HepG2 (cell line): Measurements from ENCODE around the gene TMEM184B. TPM values are rescaled to one million over a fixed set of nuclear protein-coding genes. Genes with fewer than 3 reads are reported as not detected.

ENCODE experiments used
- BCL6 ChIP-seq: IDR thresholded peaks from 2 replicates; pipeline ENCODE4 v1.6.1; 2016; ENCODE audit warnings: missing genetic modification reagents, missing compliant biosample characterization
- ELF3 ChIP-seq: IDR thresholded peaks from 2 replicates; pipeline ENCODE4 v1.6.1; 2016; ENCODE audit warnings: missing genetic modification reagents, missing compliant biosample characterization
- KDM1A ChIP-seq: IDR thresholded peaks from 2 replicates; pipeline ENCODE4 v1.6.1; 2016; ENCODE audit warnings: missing compliant biosample characterization
- MAZ ChIP-seq, 2 experiments: sonication (generic) in 1 of 2; formaldehyde crosslinking in 1 of 2; IDR thresholded peaks; 2 replicates each; pipeline versions ENCODE4 v1.5.0 to v1.6.1; 2012 to 2020; ENCODE audit warnings: low read depth in 2 of 2, mild to moderate bottlenecking in 2 of 2, borderline replicate concordance in 1 of 2, improper control_type of control experiment in 1 of 2, low read length in 1 of 2, missing genetic modification reagents in 1 of 2, moderate library complexity in 1 of 2
- NR2F6 ChIP-seq, 2 experiments: IDR thresholded peaks; 2 replicates each; pipeline ENCODE4 v1.6.1; 2016; ENCODE audit warnings: antibody characterized with exemption in 1 of 2, mild to moderate bottlenecking in 1 of 2
- SAP130 ChIP-seq: IDR thresholded peaks from 2 replicates; pipeline ENCODE4 v1.6.1; 2016; ENCODE audit warnings: low read depth
- SCMH1 ChIP-seq: sonication (generic); formaldehyde crosslinking; IDR thresholded peaks from 2 replicates; pipeline ENCODE4 v1.9.0; 2021; ENCODE audit warnings: missing genetic modification reagents, mild to moderate bottlenecking, borderline replicate concordance
- SMARCE1 ChIP-seq: fragments of 450-650 bp; IDR thresholded peaks from 2 replicates; pipeline ENCODE4 v1.6.1; 2017; ENCODE audit warnings: borderline replicate concordance
- SOX6 ChIP-seq, 2 experiments: fragments of 450-650 bp in 1 of 2; sonication (generic) in 1 of 2; formaldehyde crosslinking in 1 of 2; IDR thresholded peaks; 2 replicates each; pipeline versions ENCODE4 v1.4.0 to v1.6.1; 2017 to 2020; ENCODE audit warnings: antibody characterized with exemption in 1 of 2, mild to moderate bottlenecking in 1 of 2, missing genetic modification reagents in 1 of 2
- SSRP1 ChIP-seq: IDR thresholded peaks from 2 replicates; pipeline ENCODE4 v1.6.1; 2016; ENCODE audit warnings: control low read depth
- TARDBP ChIP-seq: sonication (generic); formaldehyde crosslinking; IDR thresholded peaks from 2 replicates; pipeline ENCODE4 v1.8.0; 2022; ENCODE audit warnings: mild to moderate bottlenecking, missing genetic modification reagents
- TEAD3 ChIP-seq: optimal IDR thresholded peaks from 2 replicates; pipeline ENCODE3; 2016; ENCODE audit warnings: borderline replicate concordance
- ZNF234 ChIP-seq: sonication (generic); formaldehyde crosslinking; conservative IDR thresholded peaks from 2 replicates; pipeline ENCODE4 v1.5.1; 2020; ENCODE audit warnings: mild to moderate bottlenecking, missing genetic modification reagents
- ZNF3 ChIP-seq: IDR thresholded peaks from 2 replicates; pipeline ENCODE4 v1.7.0; 2017; ENCODE audit warnings: inconsistent platforms
- ZNF317 ChIP-seq: sonication (generic); formaldehyde crosslinking; IDR thresholded peaks from 2 replicates; pipeline ENCODE4 v1.5.0; 2020; ENCODE audit warnings: mild to moderate bottlenecking, missing genetic modification reagents
- ZNF615 ChIP-seq: sonication (generic); formaldehyde crosslinking; IDR thresholded peaks from 2 replicates; pipeline ENCODE4 v1.5.0; 2020; ENCODE audit warnings: mild to moderate bottlenecking, missing genetic modification reagents, borderline replicate concordance
- ZNF773 ChIP-seq: sonication (generic); formaldehyde crosslinking; IDR thresholded peaks from 2 replicates; pipeline ENCODE4 v1.4.0; 2020; ENCODE audit warnings: missing genetic modification reagents, borderline replicate concordance
- polyA plus RNA-seq, 8 experiments: library from polyadenylated mRNA; depleted of rRNA in 3 of 8; stranded (reverse) in 7 of 8; unstranded in 1 of 8; fragments of >200 nt; fragmentation: Illumina TruSeq in 4 of 8; extraction: Trizol in 4 of 8; gene quantifications; 2 replicates each; pipeline versions ENCODE4 v1.2.1 to v1.2.3, GENCODE V29; 2011 to 2016; ENCODE audit warnings: low read depth in 4 of 8, missing spikeins in 1 of 8, mixed read lengths in 1 of 8; ENCODE audit not compliant: insufficient read depth in 1 of 8
- total RNA-seq, 5 experiments: library from RNA; depleted of rRNA; stranded (reverse); fragments of >200 nt; fragmentation: Illumina TruSeq; extraction: Trizol; gene quantifications; 2 replicates each; pipeline ENCODE4 v1.2.3, GENCODE V29; 2016; ENCODE audit warnings: low read depth in 1 of 5
- TF ChIP-seq, protein P1 (sequence below): sonication (generic); formaldehyde crosslinking; IDR thresholded peaks from 2 replicates; pipeline ENCODE4 v1.4.0; 2020; ENCODE audit warnings: missing genetic modification reagents, low read depth, mild to moderate bottlenecking, borderline replicate concordance
- TF ChIP-seq, protein P2 (sequence below): IDR thresholded peaks from 2 replicates; pipeline ENCODE4 v1.6.1; 2016; ENCODE audit warnings: mild to moderate bottlenecking, missing biosample characterization, missing genetic modification reagents
- TF ChIP-seq, protein P3 (sequence below): sonication (generic); formaldehyde crosslinking; IDR thresholded peaks from 2 replicates; pipeline ENCODE4 v1.4.0; 2020; ENCODE audit warnings: mild to moderate bottlenecking, low read depth, missing genetic modification reagents
- TF ChIP-seq, protein P4 (sequence below): sonication (generic); formaldehyde crosslinking; IDR thresholded peaks from 2 replicates; pipeline ENCODE4 v1.4.0; 2020; ENCODE audit warnings: missing genetic modification reagents
- TF ChIP-seq, protein P5 (sequence below): sonication (generic); formaldehyde crosslinking; IDR thresholded peaks from 2 replicates; pipeline ENCODE4 v1.5.1; 2020; ENCODE audit warnings: mild to moderate bottlenecking, moderate library complexity, missing genetic modification reagents
- TF ChIP-seq, protein P6 (sequence below): IDR thresholded peaks from 2 replicates; pipeline ENCODE4 v1.6.1; 2012; ENCODE audit warnings: inconsistent platforms
- TF ChIP-seq, protein P7 (sequence below): sonication (generic); formaldehyde crosslinking; IDR thresholded peaks from 2 replicates; pipeline ENCODE4 v1.8.0; 2022; ENCODE audit warnings: low read depth, missing genetic modification reagents

The TMEM184B gene
- total and polyA plus RNA-seq, 2 of the 13 experiments (the other 11 are each of a cell fraction or from before 2014, with no cell fraction given): 15.9 to 16.0 TPM

DNA sequence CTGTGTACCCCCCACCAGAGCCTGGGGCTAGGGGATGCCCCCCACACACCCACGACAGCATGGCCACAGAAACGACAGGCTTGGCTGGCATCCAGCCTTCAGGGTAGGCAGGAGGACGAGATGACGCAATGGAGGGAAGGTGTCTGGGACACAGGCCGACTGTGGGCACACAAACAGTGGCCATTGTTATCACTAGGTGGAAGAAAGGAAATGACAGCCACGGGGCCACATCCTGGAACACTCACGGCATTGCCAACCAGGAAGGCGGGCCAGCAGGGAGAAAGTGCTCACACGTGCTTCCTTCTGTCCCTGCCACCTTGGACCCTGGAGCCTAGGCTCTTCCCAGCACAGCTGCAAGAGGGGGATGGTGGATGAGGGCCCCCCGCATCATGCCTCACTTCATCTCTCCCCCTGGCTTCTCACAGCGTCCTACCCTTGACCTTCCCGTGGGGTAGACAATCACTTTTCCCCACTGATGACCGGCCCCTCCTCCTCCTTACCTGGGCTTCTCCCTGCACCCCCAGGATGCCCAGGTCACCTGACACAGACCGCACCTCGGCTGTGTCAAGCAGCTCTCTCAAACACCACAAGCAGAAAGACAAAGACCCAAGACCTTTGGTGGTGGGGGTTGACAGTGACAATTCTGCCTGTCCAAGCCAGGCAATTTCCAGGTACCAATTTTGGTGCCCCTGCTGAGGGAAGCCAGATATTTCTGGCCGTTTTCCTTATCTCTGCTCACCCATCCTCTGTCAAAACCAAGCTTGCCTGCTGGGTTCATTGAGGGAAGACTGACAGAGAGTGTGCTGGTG is 99.8 kb downstream of the TMEM184B start (continued):
- TF ChIP-seq, protein P1, sequence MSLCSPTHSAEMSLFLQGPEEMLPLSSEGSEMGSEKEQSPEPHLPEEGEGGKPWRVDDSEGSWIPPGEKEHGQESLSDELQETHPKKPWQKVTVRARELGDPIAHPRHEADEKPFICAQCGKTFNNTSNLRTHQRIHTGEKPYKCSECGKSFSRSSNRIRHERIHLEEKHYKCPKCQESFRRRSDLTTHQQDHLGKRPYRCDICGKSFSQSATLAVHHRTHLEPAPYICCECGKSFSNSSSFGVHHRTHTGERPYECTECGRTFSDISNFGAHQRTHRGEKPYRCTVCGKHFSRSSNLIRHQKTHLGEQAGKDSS: peak; percentile 64; the same call in 1 of the 2 replicates
- TF ChIP-seq, protein P2, sequence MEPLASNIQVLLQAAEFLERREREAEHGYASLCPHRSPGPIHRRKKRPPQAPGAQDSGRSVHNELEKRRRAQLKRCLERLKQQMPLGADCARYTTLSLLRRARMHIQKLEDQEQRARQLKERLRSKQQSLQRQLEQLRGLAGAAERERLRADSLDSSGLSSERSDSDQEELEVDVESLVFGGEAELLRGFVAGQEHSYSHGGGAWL (CRISPR knock-in tag): no peak
- no peak for TF ChIP-seq ZNF317 (CRISPR knock-in tag)
- TF ChIP-seq KDM1A (CRISPR knock-in tag): no peak
- no peak for TF ChIP-seq TEAD3 (CRISPR knock-in tag)
- TF ChIP-seq BCL6: peak; percentile 44
- peak; percentile 66 for TF ChIP-seq SAP130 (CRISPR knock-in tag)
- TF ChIP-seq SMARCE1: no peak
- TF ChIP-seq, protein P3, sequence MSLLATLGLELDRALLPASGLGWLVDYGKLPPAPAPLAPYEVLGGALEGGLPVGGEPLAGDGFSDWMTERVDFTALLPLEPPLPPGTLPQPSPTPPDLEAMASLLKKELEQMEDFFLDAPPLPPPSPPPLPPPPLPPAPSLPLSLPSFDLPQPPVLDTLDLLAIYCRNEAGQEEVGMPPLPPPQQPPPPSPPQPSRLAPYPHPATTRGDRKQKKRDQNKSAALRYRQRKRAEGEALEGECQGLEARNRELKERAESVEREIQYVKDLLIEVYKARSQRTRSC: no peak
- TF ChIP-seq, protein P4, sequence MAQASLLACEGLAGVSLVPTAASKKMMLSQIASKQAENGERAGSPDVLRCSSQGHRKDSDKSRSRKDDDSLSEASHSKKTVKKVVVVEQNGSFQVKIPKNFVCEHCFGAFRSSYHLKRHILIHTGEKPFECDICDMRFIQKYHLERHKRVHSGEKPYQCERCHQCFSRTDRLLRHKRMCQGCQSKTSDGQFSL: no peak
- TF ChIP-seq TARDBP (CRISPR knock-in tag): 0 out of 2 replicates have a peak, but pooled peaks have one; percentile 16
- no peak for TF ChIP-seq SOX6 (IDR thresholded peaks at IDR 0.05)
- peak; percentile 94 for TF ChIP-seq SOX6 (CRISPR knock-in tag; IDR thresholded peaks at IDR 0.05)
- no peak for TF ChIP-seq NR2F6 (IDR thresholded peaks at IDR 0.05)
- peak; percentile 33; the same call in 1 of the 2 replicates for TF ChIP-seq NR2F6 (CRISPR knock-in tag; IDR thresholded peaks at IDR 0.05)
- TF ChIP-seq, protein P5, sequence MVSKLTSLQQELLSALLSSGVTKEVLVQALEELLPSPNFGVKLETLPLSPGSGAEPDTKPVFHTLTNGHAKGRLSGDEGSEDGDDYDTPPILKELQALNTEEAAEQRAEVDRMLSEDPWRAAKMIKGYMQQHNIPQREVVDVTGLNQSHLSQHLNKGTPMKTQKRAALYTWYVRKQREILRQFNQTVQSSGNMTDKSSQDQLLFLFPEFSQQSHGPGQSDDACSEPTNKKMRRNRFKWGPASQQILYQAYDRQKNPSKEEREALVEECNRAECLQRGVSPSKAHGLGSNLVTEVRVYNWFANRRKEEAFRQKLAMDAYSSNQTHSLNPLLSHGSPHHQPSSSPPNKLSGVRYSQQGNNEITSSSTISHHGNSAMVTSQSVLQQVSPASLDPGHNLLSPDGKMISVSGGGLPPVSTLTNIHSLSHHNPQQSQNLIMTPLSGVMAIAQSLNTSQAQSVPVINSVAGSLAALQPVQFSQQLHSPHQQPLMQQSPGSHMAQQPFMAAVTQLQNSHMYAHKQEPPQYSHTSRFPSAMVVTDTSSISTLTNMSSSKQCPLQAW: no peak
- TF ChIP-seq, protein P6, sequence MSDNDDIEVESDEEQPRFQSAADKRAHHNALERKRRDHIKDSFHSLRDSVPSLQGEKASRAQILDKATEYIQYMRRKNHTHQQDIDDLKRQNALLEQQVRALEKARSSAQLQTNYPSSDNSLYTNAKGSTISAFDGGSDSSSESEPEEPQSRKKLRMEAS: peak; percentile 71
- TF ChIP-seq ELF3 (CRISPR knock-in tag): peak; percentile 70
- TF ChIP-seq ZNF615: no peak
- no peak for TF ChIP-seq ZNF234
- no peak for TF ChIP-seq SSRP1 (CRISPR knock-in tag)
- TF ChIP-seq ZNF3: no peak
- no peak for TF ChIP-seq ZNF773
- TF ChIP-seq, protein P7, sequence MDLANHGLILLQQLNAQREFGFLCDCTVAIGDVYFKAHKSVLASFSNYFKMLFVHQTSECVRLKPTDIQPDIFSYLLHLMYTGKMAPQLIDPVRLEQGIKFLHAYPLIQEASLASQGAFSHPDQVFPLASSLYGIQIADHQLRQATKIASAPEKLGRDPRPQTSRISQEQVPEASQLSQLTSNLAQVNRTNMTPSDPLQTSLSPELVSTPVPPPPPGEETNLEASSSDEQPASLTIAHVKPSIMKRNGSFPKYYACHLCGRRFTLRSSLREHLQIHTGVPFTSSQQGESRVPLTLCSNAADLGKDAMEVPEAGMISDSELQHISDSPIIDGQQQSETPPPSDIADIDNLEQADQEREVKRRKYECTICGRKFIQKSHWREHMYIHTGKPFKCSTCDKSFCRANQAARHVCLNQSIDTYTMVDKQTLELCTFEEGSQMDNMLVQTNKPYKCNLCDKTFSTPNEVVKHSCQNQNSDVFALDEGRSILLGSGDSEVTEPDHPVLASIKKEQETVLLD: no peak
- no peak for TF ChIP-seq SCMH1 (CRISPR knock-in tag)
- no peak for TF ChIP-seq MAZ (IDR thresholded peaks at IDR 0.05; ENCODE audit: borderline replicate concordance, low read depth, low read length)
- TF ChIP-seq MAZ (CRISPR knock-in tag; IDR thresholded peaks at IDR 0.05; ENCODE audit: low read depth): no peak
